Vagina (tissue), 2 donors: Measurements from ENCODE around the gene SDR39U1. TPM values are rescaled to one million over a fixed set of nuclear protein-coding genes. Genes with fewer than 3 reads are reported as not detected.
A peak's percentile ranks its signal among the peaks of the same experiment; 100 is the strongest.

Experiments
- DNase-seq, 2 donors: peaks; one replicate each; pipeline ENCODE4 v3.0.0-alpha.2; 2017; ENCODE audit errors: extremely low spot score in 2 of 2
- H3K27ac ChIP-seq: fragments of 200-600 bp; sonication (generic); one replicate; pipeline ENCODE4 v1.5.1; 2019
- H3K27me3 ChIP-seq: fragments of 200-600 bp; sonication (generic); one replicate; pipeline ENCODE4 v1.5.1; 2019
- H3K36me3 ChIP-seq, 2 donors: fragments of 200-600 bp; sonication (generic); one replicate each; pipeline ENCODE4 v1.5.1; 2017 to 2019
- H3K4me1 ChIP-seq: fragments of 200-600 bp; sonication (generic); one replicate; pipeline ENCODE4 v1.5.1; 2019
- H3K4me3 ChIP-seq, 2 donors: fragments of 200-600 bp; sonication (generic); 1 replicate in 1 of 2; 2 replicates in 1 of 2; pipeline ENCODE4 v1.5.1; 2016 to 2019
- H3K9me3 ChIP-seq: fragments of 200-600 bp; sonication (generic); one replicate; pipeline ENCODE4 v1.5.1; 2019
- CTCF ChIP-seq, 3 experiments: fragments of 450-650 bp in 2 of 3; fragments of 200-600 bp in 1 of 3; sonication (generic) in 1 of 3; IDR thresholded peaks; one replicate each; pipeline ENCODE4 v1.5.1; 2017 to 2019; ENCODE audit warnings: antibody characterized with exemption in 3 of 3, mild to moderate bottlenecking in 2 of 3, moderate library complexity in 2 of 3
- POLR2A ChIP-seq, 2 donors: fragments of 450-650 bp; IDR thresholded peaks; one replicate each; pipeline ENCODE4 v1.6.1; 2017; ENCODE audit warnings: antibody characterized with exemption in 2 of 2, mild to moderate bottlenecking in 2 of 2, moderate library complexity in 2 of 2
- POLR2AphosphoS5 ChIP-seq, 2 donors: sonication (generic); formaldehyde crosslinking; IDR thresholded peaks; one replicate each; pipeline ENCODE4 v1.9.0; 2017; ENCODE audit warnings: antibody characterized with exemption in 2 of 2, mild to moderate bottlenecking in 2 of 2, low read depth in 1 of 2; ENCODE audit not compliant: insufficient read depth in 1 of 2
- intact Hi-C: fragments of 100-400 bp; cut with DNase I; formaldehyde crosslinking; loops from one replicate; pipeline ENCODE4 v1.15.1; 2023
- total RNA-seq: library from RNA; depleted of rRNA; stranded (reverse); fragments of >200 nt; gene quantifications from one replicate; pipeline ENCODE4 v1.2.3, GENCODE V29; 2016

The SDR39U1 gene
- total RNA-seq, 1 donor from 2014 or later, result 43.2 TPM

GRCh38 chr14:24398293-24398652 lies 44.3 kb downstream of the SDR39U1 start:
- intact Hi-C loops, result no loop called here
- Histone ChIP-seq H3K27me3 (no peaks in the 10 kb centered on the region), H3K36me3 (no peaks in the 10 kb centered on the region), H3K4me1 (peaks cover 63% of the 10 kb centered on the region), H3K9me3 (no peaks in the 10 kb centered on the region), H3K4me3 (peak overlapping the region; percentile 69 to 79), H3K27ac (peak overlapping the region; percentile 91)
- DNase-seq, result no peak
- TF ChIP-seq CTCF (IDR thresholded peaks at IDR 0.05) (no peak), POLR2A (IDR thresholded peaks at IDR 0.05) (no peak), POLR2AphosphoS5 (IDR thresholded peaks at IDR 0.05; ENCODE audit: insufficient read depth in 1 of 2, low read depth in 1 of 2) (no peak)

- Histone ChIP-seq H3K4me1 (peaks cover 57% of the 10 kb centered on the region), H3K27ac (peak overlapping the region; percentile 91), H3K27me3 (no peaks in the 10 kb centered on the region), H3K9me3 (no peaks in the 10 kb centered on the region), H3K4me3 (peak overlapping the region; percentile 69 to 79), H3K36me3 (no peaks in the 10 kb centered on the region)
- DNase-seq, result no peak
- no peak for TF ChIP-seq CTCF (IDR thresholded peaks at IDR 0.05)
- no peak for TF ChIP-seq POLR2A (IDR thresholded peaks at IDR 0.05)
- no peak for TF ChIP-seq POLR2AphosphoS5 (IDR thresholded peaks at IDR 0.05; ENCODE audit: insufficient read depth in 1 of 2, low read depth in 1 of 2)
- intact Hi-C loops, result no loop called here
These were observed 44.8 kb downstream of the SDR39U1 start for GRCh38 chr14:24397639-24398292.

GRCh38 chr14:24395609-24396582 lies 46.7 kb downstream of the SDR39U1 start:
- Histone ChIP-seq H3K4me3 (no peak overlapping the region), H3K4me1 (peaks cover 39% of the 10 kb centered on the region), H3K27ac (peak overlapping the region; percentile 30), H3K36me3 (no peaks in the 10 kb centered on the region), H3K27me3 (no peaks in the 10 kb centered on the region), H3K9me3 (no peaks in the 10 kb centered on the region)
- no peak for DNase-seq
- intact Hi-C loops, result no loop called here
- TF ChIP-seq CTCF (IDR thresholded peaks at IDR 0.05), result no peak
- peak in 1 of 2 donors; percentile 73 for TF ChIP-seq POLR2AphosphoS5 (IDR thresholded peaks at IDR 0.05; ENCODE audit: insufficient read depth in 1 of 2, low read depth in 1 of 2)
- no peak for TF ChIP-seq POLR2A (IDR thresholded peaks at IDR 0.05)

GRCh38 chr14:24394275-24394674 lies 48.3 kb downstream of the SDR39U1 start:
- intact Hi-C loops, result no loop called here
- no peaks in the 10 kb centered on the region for H3K9me3 ChIP-seq
- no peaks in the 10 kb centered on the region for H3K36me3 ChIP-seq
- peaks cover 28% of the 10 kb centered on the region for H3K4me1 ChIP-seq
- no peak for DNase-seq
- no peaks in the 10 kb centered on the region for H3K27me3 ChIP-seq
- no peak overlapping the region for H3K27ac ChIP-seq
- H3K4me3 ChIP-seq, result no peak overlapping the region
- TF ChIP-seq POLR2AphosphoS5 (IDR thresholded peaks at IDR 0.05; ENCODE audit: insufficient read depth in 1 of 2, low read depth in 1 of 2), result no peak
- TF ChIP-seq POLR2A (IDR thresholded peaks at IDR 0.05), result no peak
- TF ChIP-seq CTCF (IDR thresholded peaks at IDR 0.05), result no peak
